ENCODE data around the gene TXLNA. TPM values are rescaled to one million over a fixed set of nuclear protein-coding genes. Genes with fewer than 3 reads are reported as not detected.
A peak's percentile ranks its signal among the peaks of the same experiment; 100 is the strongest.

The TXLNA gene
- total and polyA plus RNA-seq, 7 experiments from 2014 or later, result 16.7 to 83.3 (median 31.4) TPM

DNA sequence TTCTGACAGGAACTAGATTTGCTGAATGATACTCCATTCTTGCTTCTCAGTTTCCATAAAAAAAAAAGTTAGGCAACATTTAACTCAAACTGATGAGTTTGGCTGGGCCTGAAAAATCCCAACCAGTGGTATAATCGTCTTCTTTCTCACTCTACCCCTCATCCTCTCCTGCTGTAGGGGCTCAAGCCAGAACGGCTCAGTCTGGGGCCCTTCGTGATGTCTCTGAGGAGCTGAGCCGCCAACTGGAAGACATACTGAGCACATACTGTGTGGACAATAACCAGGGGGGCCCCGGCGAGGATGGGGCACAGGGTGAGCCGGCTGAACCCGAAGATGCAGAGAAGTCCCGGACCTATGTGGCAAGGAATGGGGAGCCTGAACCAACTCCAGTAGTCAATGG lies 1.6 kb downstream of the TXLNA start:
- DNase-seq (no peak), ATAC-seq (no peak)
- peaks cover 0 to 25% (median 5%) of the 10 kb centered on the region in 3 experiments for H3K36me3 ChIP-seq (ENCODE audit: control insufficient read depth in 2 of 3, insufficient read depth in 3 of 3, low read length in 3 of 3)
- no peak overlapping the region for H3K4me3 ChIP-seq (ENCODE audit: low read length)
- intact Hi-C loops (cut with micrococcal nuclease), result no loop called here
- H3K27me3 ChIP-seq (ENCODE audit: control insufficient read depth in 2 of 2, insufficient read depth in 2 of 2, low read length in 2 of 2), result no peaks in the 10 kb centered on the region
- Mint-ChIP-seq H3K27ac (peak overlapping the region; percentile 41 to 92 (median 88)), H3K9me3 (no peaks in the 10 kb centered on the region), H3K4me1 (peaks cover 26 to 53% (median 47%) of the 10 kb centered on the region in 7 donors), H3K36me3 (peaks cover 2 to 41% (median 12%) of the 10 kb centered on the region in 5 donors), H3K27me3 (no peaks in the 10 kb centered on the region), H3K4me3 (peak overlapping the region; percentile 86 to 94 (median 89))
- H3K4me1 ChIP-seq (ENCODE audit: control insufficient read depth in 2 of 2, insufficient read depth in 2 of 2, low read length in 2 of 2), result peaks cover 17 to 21% of the 10 kb centered on the region in 2 donors
- peak overlapping the region; percentile 89 for H3K27ac ChIP-seq (ENCODE audit: low read depth, low read length)
- no peaks in the 10 kb centered on the region for H3K9me3 ChIP-seq (ENCODE audit: control insufficient read depth in 2 of 3, low read length in 3 of 3)
- CTCF ChIA-PET, result interaction anchor here (2.0 kb wide), 1 partner anchor 20 kb away, joined by 4 read pairs; the partner anchor contains the start of gene CCDC28B
- POLR2A ChIA-PET, result interaction anchor here (1.0 to 5.2 kb wide), 5 partner anchors 11 to 213 kb away, joined by 3 to 49 read pairs (median 4); partner anchors contain the start of genes BSDC1, CCDC28B and MARCKSL1

DNA sequence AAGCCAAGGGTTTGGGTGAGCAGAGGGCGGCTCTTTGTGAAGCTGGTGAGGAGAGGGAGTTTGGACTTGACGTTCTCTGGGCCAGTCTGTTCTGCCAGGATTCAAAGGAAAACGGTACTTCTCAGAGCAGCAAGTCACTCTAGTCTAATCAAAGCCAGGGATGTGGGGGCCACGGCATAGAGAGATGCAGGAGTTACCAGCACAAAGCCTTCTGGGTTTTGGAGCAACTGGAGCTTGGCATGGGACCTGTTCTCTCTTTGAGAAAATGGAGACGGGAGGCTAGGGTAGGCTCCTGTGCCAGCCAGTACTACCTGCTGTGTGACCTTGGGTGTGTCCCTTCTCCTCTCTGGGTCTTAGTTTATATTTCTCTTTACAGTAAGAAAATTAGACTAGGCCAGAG lies 2.1 kb downstream of the TXLNA start:
- Mint-ChIP-seq H3K4me3 (peak overlapping the region in 9 of 10 donors; percentile 43 to 92 (median 89)), H3K36me3 (peaks cover 7 to 46% (median 17%) of the 10 kb centered on the region in 5 donors), H3K9me3 (no peaks in the 10 kb centered on the region), H3K4me1 (peaks cover 31 to 58% (median 52%) of the 10 kb centered on the region in 7 donors), H3K27me3 (no peaks in the 10 kb centered on the region), H3K27ac (peak overlapping the region in 6 of 9 donors; percentile 58 to 92 (median 87))
- intact Hi-C loops (cut with micrococcal nuclease), result no loop called here
- peaks cover 0 to 30% (median 7%) of the 10 kb centered on the region in 3 experiments for H3K36me3 ChIP-seq (ENCODE audit: control insufficient read depth in 2 of 3, insufficient read depth in 3 of 3, low read length in 3 of 3)
- H3K4me3 ChIP-seq (ENCODE audit: low read length), result no peak overlapping the region
- DNase-seq (no peak), ATAC-seq (no peak)
- peaks cover 17 to 21% of the 10 kb centered on the region in 2 donors for H3K4me1 ChIP-seq (ENCODE audit: control insufficient read depth in 2 of 2, insufficient read depth in 2 of 2, low read length in 2 of 2)
- POLR2A ChIA-PET, result interaction anchor here (0.7 to 5.2 kb wide), 3 partner anchors 10 to 154 kb away, joined by 3 to 49 read pairs (median 5); partner anchors contain the start of genes CCDC28B and MARCKSL1
- CTCF ChIA-PET, result no interaction called here
- H3K27me3 ChIP-seq (ENCODE audit: control insufficient read depth in 2 of 2, insufficient read depth in 2 of 2, low read length in 2 of 2), result no peaks in the 10 kb centered on the region
- no peaks in the 10 kb centered on the region for H3K9me3 ChIP-seq (ENCODE audit: control insufficient read depth in 2 of 3, low read length in 3 of 3)
- H3K27ac ChIP-seq (ENCODE audit: low read depth, low read length), result peak overlapping the region; percentile 89

DNA sequence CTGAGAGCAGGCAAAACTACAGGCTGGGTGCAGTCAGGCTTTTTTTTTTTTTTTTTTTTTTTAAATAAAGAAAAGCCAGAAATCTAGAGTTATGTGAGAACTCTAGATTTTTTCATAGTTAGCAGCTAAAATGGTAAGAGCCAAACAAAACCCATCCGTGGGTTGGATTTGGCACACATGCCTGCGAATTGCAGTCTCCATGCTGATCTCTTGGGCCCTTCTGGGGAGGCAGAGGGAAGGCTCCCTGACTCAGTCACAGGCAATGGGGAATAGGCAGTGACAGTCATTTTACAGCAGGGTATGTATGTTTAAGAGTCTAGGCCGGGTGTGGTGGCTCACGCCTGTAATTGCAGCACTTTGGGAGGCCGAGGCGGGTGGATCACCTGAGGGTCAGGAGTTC lies 2.6 kb downstream of the TXLNA start:
- Mint-ChIP-seq H3K4me1 (peaks cover 33 to 60% (median 54%) of the 10 kb centered on the region in 7 donors), H3K4me3 (peak overlapping the region in 8 of 10 donors; percentile 23 to 92 (median 44)), H3K9me3 (no peaks in the 10 kb centered on the region), H3K36me3 (peaks cover 8 to 47% (median 19%) of the 10 kb centered on the region in 5 donors), H3K27ac (peak overlapping the region in 3 of 9 donors; percentile 31 to 48 (median 43)), H3K27me3 (no peaks in the 10 kb centered on the region)
- ChIA-PET CTCF (no interaction called here), POLR2A (interaction anchor here (0.7 to 5.2 kb wide), 4 partner anchors 10 to 154 kb away, joined by 3 to 49 read pairs (median 4); partner anchors contain the start of genes CCDC28B and MARCKSL1)
- H3K27ac ChIP-seq (ENCODE audit: low read depth, low read length), result no peak overlapping the region
- no peak for DNase-seq
- H3K27me3 ChIP-seq (ENCODE audit: control insufficient read depth in 2 of 2, insufficient read depth in 2 of 2, low read length in 2 of 2), result no peaks in the 10 kb centered on the region
- peaks cover 0 to 34% (median 9%) of the 10 kb centered on the region in 3 experiments for H3K36me3 ChIP-seq (ENCODE audit: control insufficient read depth in 2 of 3, insufficient read depth in 3 of 3, low read length in 3 of 3)
- no peak for ATAC-seq
- intact Hi-C loops (cut with micrococcal nuclease), result no loop called here
- no peaks in the 10 kb centered on the region for H3K9me3 ChIP-seq (ENCODE audit: control insufficient read depth in 2 of 3, low read length in 3 of 3)
- H3K4me1 ChIP-seq (ENCODE audit: control insufficient read depth in 2 of 2, insufficient read depth in 2 of 2, low read length in 2 of 2), result peaks cover 17 to 21% of the 10 kb centered on the region in 2 donors
- no peak overlapping the region for H3K4me3 ChIP-seq (ENCODE audit: low read length)

DNA sequence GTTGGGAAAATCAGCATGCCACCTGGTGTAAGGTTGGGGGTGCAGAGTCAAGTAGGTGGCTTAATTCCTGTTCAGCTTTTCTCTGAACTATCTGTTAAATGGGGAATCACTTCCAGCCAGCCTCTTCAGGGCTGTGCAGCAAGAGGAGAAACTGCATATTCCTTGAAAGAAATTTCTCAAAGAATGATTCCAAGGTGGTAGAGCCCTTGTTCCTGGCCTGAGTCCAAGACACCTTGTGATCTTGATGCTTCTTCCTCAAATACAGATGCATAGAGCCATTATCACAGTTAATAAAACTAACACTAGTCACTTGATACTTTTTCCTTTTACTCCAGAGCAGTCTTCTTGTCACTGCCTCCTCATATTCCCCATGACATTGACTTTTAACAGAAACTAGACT lies 5.2 kb downstream of the TXLNA start:
- H3K4me3 ChIP-seq (ENCODE audit: low read length), result no peak overlapping the region
- H3K9me3 ChIP-seq (ENCODE audit: control insufficient read depth in 2 of 3, low read length in 3 of 3), result no peaks in the 10 kb centered on the region
- H3K36me3 ChIP-seq (ENCODE audit: control insufficient read depth in 2 of 3, insufficient read depth in 3 of 3, low read length in 3 of 3), result peaks cover 15 to 59% (median 19%) of the 10 kb centered on the region in 3 experiments
- no peaks in the 10 kb centered on the region for H3K27me3 ChIP-seq (ENCODE audit: control insufficient read depth in 2 of 2, insufficient read depth in 2 of 2, low read length in 2 of 2)
- ChIA-PET CTCF (no interaction called here), POLR2A (interaction anchor here (1.1 kb wide), 1 partner anchor 21 kb away, joined by 3 read pairs; the partner anchor contains the start of gene IQCC)
- no peaks in the 10 kb centered on the region for H3K27me3 Mint-ChIP-seq
- peaks cover 33 to 58% (median 51%) of the 10 kb centered on the region in 7 donors for H3K4me1 Mint-ChIP-seq
- DNase-seq (no peak), ATAC-seq (no peak)
- H3K27ac Mint-ChIP-seq, result peak overlapping the region in 1 of 9 donors; percentile 2
- no peak overlapping the region for H3K27ac ChIP-seq (ENCODE audit: low read depth, low read length)
- peaks cover 11 to 14% of the 10 kb centered on the region in 2 donors for H3K4me1 ChIP-seq (ENCODE audit: control insufficient read depth in 2 of 2, insufficient read depth in 2 of 2, low read length in 2 of 2)
- no peaks in the 10 kb centered on the region for H3K9me3 Mint-ChIP-seq
- intact Hi-C loops (cut with micrococcal nuclease), result no loop called here
- H3K4me3 Mint-ChIP-seq, result peak overlapping the region in 2 of 10 donors; percentile 53 to 61
- H3K36me3 Mint-ChIP-seq, result peaks cover 9 to 56% (median 28%) of the 10 kb centered on the region in 5 donors

DNA sequence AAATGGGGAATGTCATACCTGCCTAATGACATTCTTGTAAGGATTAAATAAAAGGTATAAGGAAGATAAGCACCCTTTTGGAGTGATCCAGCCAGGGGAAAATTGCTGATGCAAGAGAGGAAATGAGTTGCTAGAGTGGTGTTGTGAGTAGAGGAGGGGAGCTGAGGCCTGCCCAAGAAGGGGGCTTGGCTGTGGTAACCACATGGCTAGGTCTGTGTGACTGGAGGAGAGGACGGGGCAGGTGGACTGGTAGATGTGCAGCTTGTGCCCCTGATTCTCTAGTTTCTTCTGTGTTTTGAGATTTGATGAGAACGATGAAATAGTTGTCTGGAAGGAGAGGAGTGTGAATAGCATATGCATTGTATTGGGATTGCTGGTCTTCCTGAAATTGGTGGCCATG lies 6.6 kb downstream of the TXLNA start:
- Mint-ChIP-seq H3K9me3 (no peaks in the 10 kb centered on the region), H3K4me3 (peak overlapping the region in 2 of 10 donors; percentile 8 to 62), H3K27ac (peak overlapping the region in 4 of 9 donors; percentile 2 to 77 (median 21)), H3K4me1 (peaks cover 24 to 52% (median 39%) of the 10 kb centered on the region in 7 donors), H3K36me3 (peaks cover 13 to 52% (median 34%) of the 10 kb centered on the region in 5 donors), H3K27me3 (no peaks in the 10 kb centered on the region)
- Histone ChIP-seq H3K27me3 (ENCODE audit: control insufficient read depth in 2 of 2, insufficient read depth in 2 of 2, low read length in 2 of 2) (no peaks in the 10 kb centered on the region), H3K27ac (ENCODE audit: low read depth, low read length) (no peak overlapping the region), H3K4me1 (ENCODE audit: control insufficient read depth in 2 of 2, insufficient read depth in 2 of 2, low read length in 2 of 2) (peaks cover 7% of the 10 kb centered on the region in 2 donors), H3K4me3 (ENCODE audit: low read length) (no peak overlapping the region), H3K36me3 (ENCODE audit: control insufficient read depth in 2 of 3, insufficient read depth in 3 of 3, low read length in 3 of 3) (peaks cover 19 to 72% (median 19%) of the 10 kb centered on the region in 3 experiments), H3K9me3 (ENCODE audit: control insufficient read depth in 2 of 3, low read length in 3 of 3) (no peaks in the 10 kb centered on the region)
- ChIA-PET CTCF (interaction anchor here (0.5 kb wide), 1 partner anchor 98 kb away, joined by 3 read pairs; no protein-coding TSS in a partner anchor), POLR2A (no interaction called here)
- intact Hi-C loops (cut with micrococcal nuclease), result no loop called here
- ATAC-seq, result no peak
- no peak for DNase-seq

DNA sequence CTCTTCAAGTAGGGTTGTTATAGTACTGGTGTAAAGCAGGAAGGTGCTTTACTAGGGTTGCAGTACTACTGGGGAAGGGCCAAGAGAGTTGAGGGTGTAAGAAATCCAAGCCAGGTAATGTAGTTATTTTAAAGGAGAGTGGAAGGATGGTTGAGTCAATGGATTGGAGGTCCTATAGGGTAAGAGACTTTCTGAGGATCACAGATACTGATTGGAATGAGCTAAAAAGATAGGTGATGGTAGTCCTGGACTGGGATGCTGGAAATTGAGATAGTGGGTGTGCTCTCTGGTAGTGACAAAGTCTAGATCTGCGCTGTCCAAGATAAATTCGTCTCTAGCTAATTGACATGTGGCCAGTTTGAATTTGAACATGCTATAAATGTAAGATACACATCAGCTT lies 7.0 kb downstream of the TXLNA start:
- Mint-ChIP-seq H3K9me3 (no peaks in the 10 kb centered on the region), H3K36me3 (peaks cover 13 to 50% (median 33%) of the 10 kb centered on the region in 5 donors), H3K4me1 (peaks cover 20 to 51% (median 35%) of the 10 kb centered on the region in 7 donors), H3K4me3 (peak overlapping the region in 2 of 10 donors; percentile 8 to 62), H3K27me3 (no peaks in the 10 kb centered on the region), H3K27ac (peak overlapping the region in 3 of 9 donors; percentile 2 to 77 (median 5))
- CTCF ChIA-PET, result interaction anchor here (0.5 to 0.7 kb wide), 2 partner anchors 97 to 106 kb away, joined by 3 read pairs; no protein-coding TSS in a partner anchor
- H3K4me1 ChIP-seq (ENCODE audit: control insufficient read depth in 2 of 2, insufficient read depth in 2 of 2, low read length in 2 of 2), result peaks cover 3% of the 10 kb centered on the region in 2 donors
- H3K27ac ChIP-seq (ENCODE audit: low read depth, low read length), result no peak overlapping the region
- no peak for ATAC-seq
- peaks cover 21 to 72% (median 22%) of the 10 kb centered on the region in 3 experiments for H3K36me3 ChIP-seq (ENCODE audit: control insufficient read depth in 2 of 3, insufficient read depth in 3 of 3, low read length in 3 of 3)
- DNase-seq, result no peak
- intact Hi-C loops (cut with micrococcal nuclease), result no loop called here
- no peaks in the 10 kb centered on the region for H3K27me3 ChIP-seq (ENCODE audit: control insufficient read depth in 2 of 2, insufficient read depth in 2 of 2, low read length in 2 of 2)
- no peaks in the 10 kb centered on the region for H3K9me3 ChIP-seq (ENCODE audit: control insufficient read depth in 2 of 3, low read length in 3 of 3)
- no peak overlapping the region for H3K4me3 ChIP-seq (ENCODE audit: low read length)
- POLR2A ChIA-PET, result interaction anchor here (0.6 kb wide), 1 partner anchor 90 kb away, joined by 3 read pairs; no protein-coding TSS in a partner anchor
